ENCODE results near the gene RPS6KL1. TPM values are rescaled to one million over a fixed set of nuclear protein-coding genes. Genes with fewer than 3 reads are reported as not detected.

Gene RPS6KL1, protein sequence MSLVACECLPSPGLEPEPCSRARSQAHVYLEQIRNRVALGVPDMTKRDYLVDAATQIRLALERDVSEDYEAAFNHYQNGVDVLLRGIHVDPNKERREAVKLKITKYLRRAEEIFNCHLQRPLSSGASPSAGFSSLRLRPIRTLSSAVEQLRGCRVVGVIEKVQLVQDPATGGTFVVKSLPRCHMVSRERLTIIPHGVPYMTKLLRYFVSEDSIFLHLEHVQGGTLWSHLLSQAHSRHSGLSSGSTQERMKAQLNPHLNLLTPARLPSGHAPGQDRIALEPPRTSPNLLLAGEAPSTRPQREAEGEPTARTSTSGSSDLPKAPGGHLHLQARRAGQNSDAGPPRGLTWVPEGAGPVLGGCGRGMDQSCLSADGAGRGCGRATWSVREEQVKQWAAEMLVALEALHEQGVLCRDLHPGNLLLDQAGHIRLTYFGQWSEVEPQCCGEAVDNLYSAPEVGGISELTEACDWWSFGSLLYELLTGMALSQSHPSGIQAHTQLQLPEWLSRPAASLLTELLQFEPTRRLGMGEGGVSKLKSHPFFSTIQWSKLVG
- total RNA-seq (2014; rRNA removed; shearing (Covaris generic)), result 0.53 and 1.3 TPM in 2 replicates
- 0.57 and 1.4 TPM in 2 replicates for polyA plus RNA-seq (2015; cell fraction: cytosol; rRNA removed)
- 0.69 and 2.5 TPM in 2 replicates for polyA plus RNA-seq (2015; cell fraction: nucleus; rRNA removed)

DNA sequence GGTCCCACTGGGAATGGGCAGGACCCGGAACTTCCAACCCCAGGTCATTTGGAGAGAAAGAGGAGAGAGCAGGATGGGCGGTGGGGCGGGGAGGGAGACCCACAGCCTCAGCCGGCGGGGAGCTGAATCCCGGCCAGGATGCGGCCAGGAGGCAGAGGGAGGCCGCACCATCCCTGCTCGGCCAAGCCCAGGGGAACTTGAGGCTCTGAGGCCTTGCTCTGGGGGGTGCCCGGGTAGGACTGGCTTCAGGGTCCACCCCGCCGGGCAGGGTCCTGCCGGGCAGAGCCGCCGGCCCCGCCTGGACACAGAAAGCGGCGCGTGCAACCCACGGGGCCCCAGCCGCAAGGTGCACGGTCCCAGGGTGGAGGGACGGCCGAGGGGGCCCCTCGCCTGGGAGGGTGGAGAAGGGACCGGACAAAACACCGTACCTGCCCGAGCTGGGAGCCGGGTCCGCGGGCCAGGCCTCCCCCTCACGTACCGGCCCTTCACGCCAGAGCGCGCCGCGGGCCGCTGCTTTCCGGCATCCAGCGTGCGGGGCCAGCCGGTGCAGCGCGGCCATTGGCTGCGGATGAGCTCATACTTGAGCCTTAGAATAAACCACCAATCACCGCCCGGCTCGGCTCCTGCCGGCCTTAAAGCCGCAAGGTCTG lies at the start of gene RPS6KL1:
Gene RPS6KL1 (minus strand): TSS at position 509 of the 650 bp plus-strand sequence. CDS start 1,719 bp downstream, outside the sequence.
- DNase-seq (ENCODE audit: low read depth, low spot score), result peak; percentile 46

DNA sequence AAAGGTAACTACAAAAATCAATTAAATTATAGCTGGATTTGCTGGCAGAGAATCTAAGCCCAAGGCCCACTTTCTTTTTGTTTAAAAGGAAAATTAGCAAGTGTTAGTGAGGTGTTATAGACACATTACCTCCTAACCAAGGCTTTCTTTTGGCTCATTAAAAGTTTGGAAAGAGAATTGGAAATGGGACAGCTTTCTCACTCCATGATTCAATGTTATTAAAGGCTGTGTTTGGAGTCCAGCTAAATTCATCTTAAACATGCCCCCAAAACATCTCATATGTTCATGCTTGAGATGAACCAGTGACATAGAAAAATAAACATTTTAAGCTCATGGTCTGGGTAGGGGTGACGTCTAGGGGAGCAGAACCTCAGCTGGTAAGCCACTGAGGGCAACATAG lies 45.8 kb upstream of the RPS6KL1 start:
- in situ Hi-C loops (cut with HindIII; ENCODE audit: low pct_unique_long_range_greater_than_20kb, low sequenced_read_pairs), result no loop called here
- DNase-seq (ENCODE audit: low read depth, low spot score), result no peak

More for the DNA sequence above, at the start of gene RPS6KL1:
- in situ Hi-C loops (cut with HindIII; ENCODE audit: low pct_unique_long_range_greater_than_20kb, low sequenced_read_pairs), result no loop called here

DNA sequence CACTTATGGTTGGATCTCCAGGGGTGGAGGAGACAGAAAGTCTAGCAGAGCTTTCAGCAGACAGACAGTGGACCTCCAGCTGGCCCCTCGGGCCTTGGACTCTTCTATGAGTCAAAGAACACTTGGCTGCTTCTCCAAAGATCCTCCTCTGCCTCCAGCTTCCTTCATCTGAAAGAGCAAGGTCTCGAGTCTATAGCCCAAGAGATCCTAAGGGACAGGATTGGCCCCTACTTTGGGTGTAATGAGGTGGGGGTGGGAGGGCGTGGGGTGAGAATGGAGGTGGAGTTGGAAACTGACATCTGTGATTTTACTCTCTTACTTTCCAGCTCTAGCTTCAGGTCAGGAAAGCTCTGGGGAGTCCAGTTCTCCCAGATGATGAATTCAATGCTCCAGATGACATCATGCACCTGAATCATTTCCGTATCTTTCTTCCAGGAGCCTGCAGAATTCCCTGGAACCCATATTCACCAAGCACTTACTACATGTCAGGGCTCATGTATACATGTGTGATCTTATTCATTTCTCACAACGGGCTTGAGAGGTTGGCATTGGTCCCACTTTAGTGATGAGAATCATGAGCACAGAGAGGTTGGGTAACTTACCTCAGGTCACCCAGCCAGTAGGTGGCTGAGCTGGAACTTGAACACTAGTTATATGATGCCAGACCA lies 42.6 kb upstream of the RPS6KL1 start:
- no peak for DNase-seq (ENCODE audit: low read depth, low spot score)
- in situ Hi-C loops (cut with HindIII; ENCODE audit: low pct_unique_long_range_greater_than_20kb, low sequenced_read_pairs), result no loop called here

DNA sequence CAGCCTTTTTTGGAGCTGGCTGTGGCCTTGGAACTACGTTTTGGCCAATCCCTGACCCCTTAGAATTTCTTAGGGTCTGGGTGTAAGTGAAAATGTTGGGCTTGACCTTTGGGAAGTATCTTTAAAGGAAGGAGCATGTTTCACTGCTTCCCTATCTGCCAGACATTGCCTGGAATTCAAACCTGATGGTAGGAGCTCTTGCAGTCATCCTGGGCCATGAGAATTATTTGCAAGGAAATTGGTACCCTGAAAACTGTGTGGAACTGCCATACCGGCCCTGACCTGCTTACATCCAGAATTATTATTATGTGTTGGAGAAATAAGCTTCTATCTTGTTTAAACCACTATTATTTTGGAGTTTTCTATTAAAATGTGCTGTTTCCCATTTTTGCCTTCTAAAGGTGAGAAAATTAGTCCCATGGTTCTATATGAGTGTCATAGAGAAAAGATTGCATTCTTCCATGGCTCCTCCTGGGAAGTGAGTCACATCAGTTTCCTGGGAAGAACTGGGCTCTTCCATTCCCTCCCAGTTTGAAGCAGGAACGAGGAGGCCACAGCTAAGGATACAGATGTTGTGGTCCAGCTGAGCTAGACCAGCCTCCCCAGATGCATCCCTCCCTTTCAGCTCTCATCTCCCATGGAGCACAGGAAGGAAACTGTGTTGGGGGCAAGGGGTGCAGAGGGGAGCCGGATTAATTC lies 41.9 kb upstream of the RPS6KL1 start:
- DNase-seq (ENCODE audit: low read depth, low spot score), result no peak

DNA sequence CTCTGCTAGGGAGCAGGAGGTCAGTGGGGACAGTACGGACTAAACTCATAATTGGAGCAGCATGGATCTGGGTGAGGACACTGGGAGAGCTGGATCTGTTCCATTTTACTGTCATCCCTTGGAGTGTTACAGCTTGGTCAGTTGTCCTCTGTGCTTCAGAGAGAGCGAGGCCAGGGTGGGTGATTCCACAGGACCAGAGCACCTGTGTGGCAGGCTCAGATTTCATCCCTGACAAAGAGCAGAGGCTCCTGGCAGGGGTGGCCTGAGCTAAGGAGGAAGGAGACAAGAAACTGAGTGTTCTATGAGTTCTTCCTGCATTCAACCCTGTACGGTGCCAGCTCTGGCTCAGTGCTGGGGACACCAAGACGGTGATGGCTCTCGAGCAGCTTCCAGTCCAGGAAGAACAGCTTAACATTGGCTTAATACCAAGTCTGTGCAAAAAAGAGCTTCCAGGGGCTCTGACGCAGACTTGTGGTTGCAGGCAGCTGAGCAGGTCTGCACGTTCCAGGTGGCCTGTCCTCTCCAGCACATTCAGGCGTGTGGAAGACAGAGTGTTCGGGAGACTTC lies 40.7 kb upstream of the RPS6KL1 start:
- DNase-seq (ENCODE audit: low read depth, low spot score), result no peak
- in situ Hi-C loops (cut with HindIII; ENCODE audit: low pct_unique_long_range_greater_than_20kb, low sequenced_read_pairs), result no loop called here

More for the DNA sequence above, 41.9 kb upstream of the RPS6KL1 start:
- in situ Hi-C loops (cut with HindIII; ENCODE audit: low pct_unique_long_range_greater_than_20kb, low sequenced_read_pairs), result no loop called here

DNA sequence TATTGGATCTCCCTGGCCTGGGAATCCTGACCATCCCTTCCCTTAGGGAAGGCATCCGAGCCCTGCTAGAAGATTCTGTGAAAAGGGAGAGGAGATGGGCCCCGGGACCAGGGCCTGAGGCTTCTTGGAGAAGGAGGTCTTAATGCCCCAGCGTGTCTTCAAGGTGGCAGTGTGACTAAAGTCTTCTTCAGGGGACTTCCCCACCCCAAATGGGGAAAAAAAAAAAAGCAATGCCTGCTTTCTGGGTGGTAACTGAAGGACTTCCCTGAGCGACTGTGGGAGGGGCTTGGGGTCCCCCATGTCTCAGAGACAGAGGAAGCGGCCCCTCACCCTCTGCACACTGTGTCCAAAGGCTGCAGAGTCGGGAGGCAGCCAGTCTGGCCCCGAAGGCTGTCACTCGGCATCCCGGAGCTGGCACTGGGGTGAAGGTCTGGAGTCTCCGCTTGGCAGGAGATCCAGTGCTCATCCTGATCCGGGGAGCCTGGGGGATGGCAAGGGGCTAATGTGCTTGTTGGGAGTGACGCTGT lies 40.2 kb upstream of the RPS6KL1 start:
- in situ Hi-C loops (cut with HindIII; ENCODE audit: low pct_unique_long_range_greater_than_20kb, low sequenced_read_pairs), result no loop called here

DNA sequence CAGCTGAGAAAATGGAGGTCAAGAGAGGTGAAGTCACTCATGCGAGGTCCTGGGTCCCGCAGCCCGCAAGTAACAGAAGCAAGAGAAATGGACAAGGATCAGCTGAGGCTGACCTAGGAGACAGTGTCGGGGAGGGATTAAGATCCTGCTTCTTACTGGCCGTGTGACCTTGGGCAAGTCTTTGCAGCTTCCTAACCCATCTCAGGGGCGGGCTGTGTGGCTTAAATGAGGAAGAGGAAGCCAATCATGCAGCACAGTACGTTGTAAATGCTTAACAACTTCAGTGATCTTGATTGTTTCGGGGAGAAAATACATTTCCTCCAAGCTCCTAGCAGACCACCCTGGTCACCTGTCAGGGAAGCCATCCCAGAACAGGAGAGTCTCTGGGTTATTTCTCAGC lies 39.4 kb upstream of the RPS6KL1 start:
- in situ Hi-C loops (cut with HindIII; ENCODE audit: low pct_unique_long_range_greater_than_20kb, low sequenced_read_pairs), result no loop called here
- DNase-seq (ENCODE audit: low read depth, low spot score), result no peak

More for the DNA sequence above, 40.2 kb upstream of the RPS6KL1 start:
- DNase-seq (ENCODE audit: low read depth, low spot score), result no peak

DNA sequence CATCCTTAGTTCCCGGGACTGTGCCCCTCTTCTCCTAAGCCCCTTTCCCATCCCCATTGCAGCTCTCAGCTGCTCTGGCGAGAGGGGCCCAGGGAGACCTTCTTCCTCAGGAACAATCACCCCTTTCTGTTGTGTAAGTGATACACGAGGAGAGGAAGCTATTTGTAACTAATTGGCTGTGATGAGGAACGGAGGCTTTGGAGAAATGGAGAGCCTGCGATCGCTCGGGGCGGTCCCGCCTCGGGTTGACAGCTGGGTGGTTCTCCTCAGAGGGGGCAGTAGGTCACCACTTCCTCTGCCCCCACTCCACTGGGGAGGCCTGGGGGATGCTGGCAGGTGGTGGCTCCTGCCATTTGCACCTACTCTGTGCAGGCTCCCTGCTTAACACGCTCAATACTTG lies 39.0 kb upstream of the RPS6KL1 start:
- in situ Hi-C loops (cut with HindIII; ENCODE audit: low pct_unique_long_range_greater_than_20kb, low sequenced_read_pairs), result no loop called here
- DNase-seq (ENCODE audit: low read depth, low spot score), result no peak

DNA sequence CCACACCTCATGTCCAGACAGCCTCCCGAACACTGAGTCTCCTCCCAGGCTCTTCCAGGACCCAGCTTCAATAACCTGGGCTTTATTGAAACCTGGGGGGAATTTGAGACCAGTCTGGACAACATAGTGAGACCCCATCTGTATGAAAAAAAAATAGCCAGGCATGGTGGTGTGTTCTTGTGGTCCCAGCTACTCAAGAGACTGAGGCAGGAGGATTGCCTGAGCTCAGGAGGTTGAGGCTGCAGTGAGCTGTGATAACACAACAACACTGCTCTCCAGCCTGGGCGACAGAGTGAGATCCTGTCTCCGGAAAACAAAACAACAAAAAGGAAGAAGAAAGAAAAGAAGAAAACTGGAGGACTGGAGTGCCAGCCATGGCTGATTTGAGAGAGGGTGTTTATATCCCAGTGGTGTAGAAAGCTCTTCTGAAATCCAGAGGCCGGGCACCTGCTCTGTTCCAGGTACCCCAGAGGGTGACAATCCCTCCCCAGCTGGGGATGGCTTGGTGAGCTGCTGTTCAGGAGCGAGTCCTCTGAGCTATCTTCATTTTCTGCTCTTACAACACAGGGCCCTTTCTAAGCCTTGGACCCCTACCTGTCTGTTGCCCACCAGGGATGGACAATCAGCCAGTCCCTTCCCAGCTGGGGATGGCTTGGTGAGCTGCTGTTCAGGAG lies 38.3 kb upstream of the RPS6KL1 start:
- DNase-seq (ENCODE audit: low read depth, low spot score), result no peak
- in situ Hi-C loops (cut with HindIII; ENCODE audit: low pct_unique_long_range_greater_than_20kb, low sequenced_read_pairs), result no loop called here

DNA sequence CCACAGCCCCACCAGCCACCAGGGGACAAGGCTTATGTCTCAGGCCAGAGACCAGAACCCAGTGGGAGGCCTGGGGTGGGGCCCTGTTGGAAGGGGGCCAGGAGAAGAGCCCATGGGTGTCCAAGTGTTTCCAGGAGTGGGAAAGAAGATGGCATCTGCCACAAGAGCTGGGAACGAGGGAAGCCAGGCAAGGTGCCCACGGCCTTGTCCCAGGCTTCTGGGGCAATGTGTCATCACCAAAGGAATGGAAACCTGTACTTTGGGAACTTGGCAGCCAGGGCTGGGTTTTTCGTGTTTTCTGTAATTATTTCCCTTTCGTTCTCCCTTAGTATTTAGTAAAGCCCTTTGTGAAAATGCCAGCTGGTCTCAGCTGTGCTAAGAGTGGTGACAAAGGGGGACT lies 37.7 kb upstream of the RPS6KL1 start:
- no peak for DNase-seq (ENCODE audit: low read depth, low spot score)
- in situ Hi-C loops (cut with HindIII; ENCODE audit: low pct_unique_long_range_greater_than_20kb, low sequenced_read_pairs), result no loop called here

DNA sequence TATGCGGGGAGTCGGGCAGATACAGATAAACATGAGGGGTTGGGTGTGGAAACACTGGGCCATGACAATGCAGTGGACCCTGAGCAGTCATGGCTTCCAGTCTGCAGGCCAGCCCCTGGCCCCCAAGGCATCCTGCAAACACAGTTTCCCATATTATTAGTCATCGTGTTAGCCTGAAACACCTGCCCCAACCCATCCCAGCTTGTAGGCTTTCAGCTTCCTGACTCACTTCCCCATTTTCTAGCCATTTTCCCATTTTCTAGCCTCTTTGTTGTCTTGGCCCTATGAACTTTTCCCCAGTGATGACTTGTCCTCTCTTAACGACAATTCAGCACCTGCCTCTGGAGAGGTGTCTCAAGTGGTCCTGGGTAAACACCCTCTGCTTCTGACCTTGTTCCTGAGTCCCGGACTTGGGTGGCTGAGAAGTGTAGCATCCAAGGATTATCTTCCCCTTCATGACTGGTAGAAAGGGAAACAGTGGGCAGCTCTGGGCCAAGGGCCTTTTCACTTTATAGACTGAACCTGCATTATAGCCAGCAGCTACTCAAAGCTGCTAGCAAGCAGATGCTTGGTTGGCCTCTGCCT lies 36.6 kb upstream of the RPS6KL1 start:
- no peak for DNase-seq (ENCODE audit: low read depth, low spot score)
- in situ Hi-C loops (cut with HindIII; ENCODE audit: low pct_unique_long_range_greater_than_20kb, low sequenced_read_pairs), result no loop called here

DNA sequence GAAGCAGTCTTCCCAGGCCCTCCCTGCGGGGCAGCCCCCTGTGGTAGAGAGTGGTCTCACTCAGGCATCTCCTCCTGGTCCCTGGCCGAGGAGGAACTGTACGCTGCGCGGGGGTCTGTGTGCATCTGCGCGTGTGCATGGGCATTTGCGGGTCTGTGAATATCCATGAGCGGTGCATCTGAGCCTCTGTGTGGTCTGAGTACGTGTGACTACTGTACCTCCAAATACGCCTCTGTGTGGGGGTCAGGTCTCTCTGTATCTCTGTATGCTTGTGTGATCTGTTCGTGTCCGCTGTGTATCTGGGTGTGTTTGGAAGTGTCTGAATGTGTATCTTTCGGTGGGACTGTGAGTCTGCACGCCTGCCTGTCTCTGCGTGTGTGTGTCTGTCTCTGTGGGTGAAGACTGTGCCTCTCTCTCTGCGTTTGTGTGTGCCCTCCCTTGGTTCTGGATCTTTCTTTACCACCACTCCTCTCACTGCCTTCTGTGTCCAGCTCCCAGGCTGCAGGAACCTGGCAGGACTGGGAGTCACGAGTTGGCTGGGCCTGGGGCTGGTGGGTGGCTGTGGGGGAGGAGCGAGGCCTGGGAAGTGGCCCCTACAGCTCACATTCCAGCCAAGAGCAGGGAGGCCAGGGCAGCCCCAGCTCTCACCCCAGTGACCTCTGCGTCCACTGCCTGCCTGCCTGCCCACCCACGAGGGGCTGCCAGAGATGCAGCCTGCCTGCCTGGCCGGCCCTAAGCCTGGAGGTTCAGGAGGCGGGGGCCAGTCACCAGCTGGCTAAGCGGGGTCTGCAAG lies 33.4 kb upstream of the RPS6KL1 start:
- in situ Hi-C loops (cut with HindIII; ENCODE audit: low pct_unique_long_range_greater_than_20kb, low sequenced_read_pairs), result no loop called here
- no peak for DNase-seq (ENCODE audit: low read depth, low spot score)

DNA sequence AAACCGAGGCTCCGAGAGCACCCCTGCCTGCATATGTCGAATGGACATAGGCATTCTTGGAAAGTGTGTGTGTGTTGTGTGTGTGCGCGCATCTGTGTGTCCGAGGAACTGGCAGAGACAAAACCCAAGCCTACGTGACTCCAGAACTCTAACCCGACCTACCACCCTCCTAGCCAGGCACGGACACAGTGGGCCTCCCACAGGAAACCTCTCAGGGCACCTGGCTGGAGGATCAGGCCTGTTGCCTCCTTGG lies 32.9 kb upstream of the RPS6KL1 start:
- in situ Hi-C loops (cut with HindIII; ENCODE audit: low pct_unique_long_range_greater_than_20kb, low sequenced_read_pairs), result no loop called here
- DNase-seq (ENCODE audit: low read depth, low spot score), result no peak

DNA sequence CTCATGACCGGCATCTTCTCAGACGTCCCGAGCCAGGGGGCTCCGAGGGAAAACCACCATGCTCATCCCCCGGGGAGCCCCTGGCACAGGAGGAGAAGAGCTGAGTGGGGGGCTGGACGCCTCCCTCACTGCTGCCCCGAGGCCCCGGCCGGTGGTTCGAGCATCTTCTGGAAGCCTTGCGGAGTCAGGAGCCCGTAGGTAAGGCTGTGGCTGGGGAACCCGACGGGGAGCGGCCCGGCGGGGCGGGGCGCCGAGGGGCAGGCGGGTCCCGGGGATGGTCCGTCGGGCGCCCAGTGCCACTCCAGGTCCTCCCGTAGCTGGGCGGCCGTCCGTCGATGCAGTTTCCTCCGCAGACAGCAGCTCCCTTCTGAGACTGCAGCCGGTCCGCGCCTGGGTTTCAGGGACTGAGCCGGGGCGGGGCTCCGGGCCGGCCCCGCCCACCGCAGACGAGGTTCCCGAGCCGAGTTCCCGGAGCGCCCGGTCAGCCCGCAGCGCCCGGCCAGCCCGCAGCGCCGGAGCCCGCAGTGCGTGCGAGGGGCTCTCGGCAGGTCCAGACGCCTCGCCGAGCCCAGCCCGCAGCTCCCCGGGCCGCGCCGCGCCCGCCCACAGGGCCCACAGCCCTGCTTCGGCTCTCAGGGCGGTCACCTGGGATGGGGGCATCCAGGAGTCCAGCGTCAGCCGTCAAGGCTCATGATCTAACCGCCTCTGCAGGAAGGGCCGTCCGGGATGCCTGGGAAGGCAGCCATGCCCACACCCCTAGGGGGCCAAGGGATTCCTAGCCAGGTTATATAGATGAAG lies 32.4 kb upstream of the RPS6KL1 start, which contains the start of gene PGF:
Gene PGF (minus strand): TSS at position 369 of the 798 bp plus-strand sequence. CDS start 355 bp downstream, at position 14.
- in situ Hi-C loops (cut with HindIII; ENCODE audit: low pct_unique_long_range_greater_than_20kb, low sequenced_read_pairs), result no loop called here

DNA sequence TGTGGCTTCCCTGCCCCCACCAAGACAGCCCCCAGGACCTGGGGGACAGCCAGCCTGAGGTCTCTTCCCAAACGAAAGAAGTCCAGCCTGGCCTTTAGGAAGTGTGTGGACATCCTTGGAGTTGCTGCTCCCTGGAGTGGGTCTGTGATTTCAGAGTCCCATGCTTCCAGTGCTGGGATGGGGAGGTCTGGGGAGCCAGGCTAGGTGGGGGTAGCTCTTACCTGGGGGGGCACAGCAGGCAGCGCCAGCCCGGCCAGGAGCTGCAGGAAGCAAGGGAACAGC lies 31.8 kb upstream of the RPS6KL1 start:
- in situ Hi-C loops (cut with HindIII; ENCODE audit: low pct_unique_long_range_greater_than_20kb, low sequenced_read_pairs), result no loop called here
- no peak for DNase-seq (ENCODE audit: low read depth, low spot score)

More for the DNA sequence above, 32.4 kb upstream of the RPS6KL1 start, which contains the start of gene PGF:
- DNase-seq (ENCODE audit: low read depth, low spot score), result peak; percentile 60
